GM12864 (cell line): ENCODE results near the gene FAM53A.

Experiments
- DNase-seq: peaks from one replicate; pipeline ENCODE4 v3.0.0-alpha.2; 2011; ENCODE audit warnings: low read depth
- H3K4me3 ChIP-seq: 2 replicates; pipeline ENCODE4 v1.5.1; 2011; ENCODE audit warnings: mild to moderate bottlenecking, low read depth, low read length, control low read depth
- TF ChIP-seq, protein P1 (sequence below): IDR thresholded peaks from 2 replicates; pipeline ENCODE4 v1.5.1; 2011; ENCODE audit warnings: low read depth, mild to moderate bottlenecking, moderate library complexity, low read length, control low read depth, inconsistent platforms; ENCODE audit errors: missing control alignments

The FAM53A gene

DNA sequence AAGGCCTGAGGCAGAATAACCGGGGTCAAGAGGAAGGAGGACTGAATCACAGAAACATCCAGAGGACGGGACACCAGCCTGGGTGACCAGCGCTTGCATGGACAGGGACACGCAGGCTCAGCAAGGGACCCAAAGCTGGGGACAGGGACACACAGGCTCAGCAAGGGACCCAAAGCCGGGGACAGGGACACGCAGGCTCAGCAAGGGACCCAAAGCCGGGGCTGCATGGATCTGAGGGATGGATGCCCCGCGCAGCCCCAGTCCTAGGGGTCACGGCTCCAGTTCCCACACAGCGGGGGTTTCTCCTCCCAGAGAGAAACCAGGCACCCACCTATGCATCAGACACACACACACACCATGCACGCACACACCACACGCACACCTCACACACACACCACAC is 32.5 kb downstream of the FAM53A start:
- H3K4me3 ChIP-seq, result no peak overlapping the region
- TF ChIP-seq, protein P1, sequence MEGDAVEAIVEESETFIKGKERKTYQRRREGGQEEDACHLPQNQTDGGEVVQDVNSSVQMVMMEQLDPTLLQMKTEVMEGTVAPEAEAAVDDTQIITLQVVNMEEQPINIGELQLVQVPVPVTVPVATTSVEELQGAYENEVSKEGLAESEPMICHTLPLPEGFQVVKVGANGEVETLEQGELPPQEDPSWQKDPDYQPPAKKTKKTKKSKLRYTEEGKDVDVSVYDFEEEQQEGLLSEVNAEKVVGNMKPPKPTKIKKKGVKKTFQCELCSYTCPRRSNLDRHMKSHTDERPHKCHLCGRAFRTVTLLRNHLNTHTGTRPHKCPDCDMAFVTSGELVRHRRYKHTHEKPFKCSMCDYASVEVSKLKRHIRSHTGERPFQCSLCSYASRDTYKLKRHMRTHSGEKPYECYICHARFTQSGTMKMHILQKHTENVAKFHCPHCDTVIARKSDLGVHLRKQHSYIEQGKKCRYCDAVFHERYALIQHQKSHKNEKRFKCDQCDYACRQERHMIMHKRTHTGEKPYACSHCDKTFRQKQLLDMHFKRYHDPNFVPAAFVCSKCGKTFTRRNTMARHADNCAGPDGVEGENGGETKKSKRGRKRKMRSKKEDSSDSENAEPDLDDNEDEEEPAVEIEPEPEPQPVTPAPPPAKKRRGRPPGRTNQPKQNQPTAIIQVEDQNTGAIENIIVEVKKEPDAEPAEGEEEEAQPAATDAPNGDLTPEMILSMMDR, result no peak
- DNase-seq, result no peak

DNA sequence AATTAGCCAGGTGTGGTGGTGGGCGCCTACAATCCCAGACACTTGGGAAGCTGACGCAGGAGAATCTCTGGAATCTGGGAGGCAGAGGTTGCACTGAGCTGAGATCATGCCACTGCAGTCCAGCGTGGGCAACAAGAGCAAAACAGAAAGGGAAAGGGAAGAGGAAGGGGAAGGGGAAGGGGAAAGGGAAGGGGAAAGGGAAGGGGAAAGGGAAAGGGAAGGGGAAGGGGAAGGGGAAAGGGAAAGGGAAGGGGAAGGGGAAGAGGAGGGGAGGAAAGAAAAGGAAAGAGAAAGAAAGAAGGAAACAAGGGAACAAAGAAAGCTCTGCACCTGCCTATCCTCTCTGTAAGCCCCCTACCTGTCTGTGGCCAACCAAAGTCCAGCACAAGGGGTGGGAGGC is 35.2 kb downstream of the FAM53A start:
- DNase-seq, result no peak
- H3K4me3 ChIP-seq, result no peak overlapping the region

DNA sequence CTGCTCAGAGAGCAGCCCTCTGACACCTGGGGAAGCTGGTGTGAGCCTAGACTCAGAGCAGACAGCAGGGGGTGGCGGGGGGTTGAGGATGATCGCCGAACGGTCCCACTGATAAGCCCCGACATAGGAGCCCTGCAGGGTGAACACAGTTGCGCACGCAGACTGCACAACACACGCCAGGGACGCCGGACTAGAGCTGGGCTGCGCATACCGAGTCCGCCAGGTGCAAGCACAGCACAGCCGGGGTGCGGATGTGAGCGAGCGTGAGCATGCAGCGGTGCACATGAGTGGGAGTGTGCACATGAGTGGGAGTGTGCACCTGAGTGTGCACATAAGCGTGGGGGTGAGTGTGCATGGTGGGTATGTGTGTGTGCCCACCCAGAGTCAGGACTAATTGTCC is 36.7 kb downstream of the FAM53A start:
- no peak for DNase-seq
- no peak overlapping the region for H3K4me3 ChIP-seq
- TF ChIP-seq, protein P1, result no peak

More for the DNA sequence above, 35.2 kb downstream of the FAM53A start:
- TF ChIP-seq, protein P1, result no peak

DNA sequence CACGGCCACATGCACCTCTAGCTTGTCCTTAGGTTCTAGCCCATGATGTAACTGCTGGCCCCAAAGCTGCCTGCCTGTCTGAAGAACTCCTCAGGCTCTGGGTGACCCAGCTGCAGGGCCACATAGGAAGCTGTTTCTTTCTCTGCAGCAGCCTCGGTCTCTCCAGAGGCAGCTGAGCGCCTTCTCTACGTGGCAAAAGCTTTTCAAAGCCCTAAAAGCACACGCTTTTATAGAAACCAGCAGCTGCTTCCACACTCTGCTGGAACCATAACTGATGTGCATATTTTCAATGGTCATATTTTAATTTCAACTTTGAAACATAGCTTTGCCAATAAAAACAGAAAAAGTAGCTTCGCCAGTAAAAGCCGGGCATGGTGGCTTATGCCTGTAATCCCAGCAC is 37.4 kb downstream of the FAM53A start:
- H3K4me3 ChIP-seq, result no peak overlapping the region
- TF ChIP-seq, protein P1, result no peak
- no peak for DNase-seq

DNA sequence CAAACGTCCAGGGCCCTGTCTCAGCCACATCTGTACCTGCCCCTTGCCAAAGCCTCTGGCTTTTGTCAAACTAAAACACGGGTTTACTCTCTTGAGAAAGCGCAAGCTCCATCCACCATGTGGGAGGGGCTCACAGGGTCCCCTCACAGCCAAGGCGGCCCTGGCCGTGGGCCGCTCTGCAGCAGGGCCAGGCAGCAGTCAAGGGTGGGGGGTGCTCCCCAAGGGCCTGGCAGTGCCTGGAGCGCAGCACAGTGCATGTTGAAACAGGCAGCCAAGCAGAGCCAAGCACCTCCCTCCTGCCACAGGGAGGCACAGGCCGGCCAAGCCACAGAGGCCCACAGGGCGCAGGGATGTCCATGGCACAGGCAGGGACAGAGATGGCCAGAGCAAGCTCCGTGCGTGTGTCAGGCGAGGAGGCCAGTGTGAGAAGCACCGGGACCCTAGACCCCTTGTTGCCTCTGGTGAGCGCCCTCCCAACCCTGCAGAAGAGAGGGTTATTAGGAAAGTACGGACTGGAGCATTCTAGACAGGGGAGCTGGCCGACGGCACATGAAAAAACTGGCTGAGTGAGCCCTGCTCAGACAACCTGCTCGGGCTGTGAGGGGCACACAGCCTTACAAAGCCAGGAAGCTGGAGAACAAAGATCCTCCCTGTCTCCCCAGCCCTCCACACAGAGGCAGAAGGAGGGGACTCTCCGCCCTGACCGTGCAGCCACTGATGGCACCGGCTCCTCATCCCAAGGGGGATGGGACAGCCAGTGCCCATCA is 39.0 kb downstream of the FAM53A start:
- H3K4me3 ChIP-seq, result no peak overlapping the region
- TF ChIP-seq, protein P1, result no peak
- no peak for DNase-seq

DNA sequence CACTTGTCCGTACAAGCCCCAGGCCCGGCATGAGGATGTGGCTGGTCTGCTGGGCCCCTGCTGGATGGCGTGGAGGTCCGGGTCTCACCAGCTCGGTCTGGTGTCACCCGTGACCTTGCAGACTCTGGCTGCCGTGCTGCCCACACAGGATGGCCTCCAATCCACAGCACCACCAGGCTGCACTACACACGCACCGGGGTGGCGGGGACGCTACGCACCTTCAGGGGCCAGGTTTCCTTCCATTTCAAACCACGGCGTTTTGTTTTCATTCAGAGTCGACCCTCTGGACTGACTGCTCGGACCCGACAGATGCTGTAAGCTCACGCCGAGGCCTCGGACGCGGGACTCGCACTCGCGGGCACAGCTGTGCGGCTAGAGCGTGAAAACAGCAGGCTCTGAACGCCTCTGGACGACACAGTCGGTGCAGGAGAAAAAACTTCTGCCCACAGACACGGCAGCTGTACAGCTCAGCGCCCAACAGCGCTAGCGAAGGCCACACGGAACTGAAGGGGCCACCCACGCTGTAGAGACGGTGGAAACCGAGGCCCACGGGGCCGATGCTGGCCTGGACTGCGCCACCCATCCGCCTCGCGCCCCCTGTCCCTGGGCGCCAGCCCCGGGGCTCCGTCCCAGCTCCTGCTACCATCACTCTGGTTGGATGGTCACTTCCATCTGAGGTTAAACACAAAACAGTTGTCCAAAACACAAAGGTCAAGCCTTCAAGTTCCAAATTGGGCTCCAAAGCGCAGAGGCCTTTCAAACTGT is 40.0 kb downstream of the FAM53A start:
- DNase-seq, result no peak
- TF ChIP-seq, protein P1, result no peak
- H3K4me3 ChIP-seq, result no peak overlapping the region
